Liver (tissue), 9 donors: ENCODE measurements around the gene GZMA. TPM values are rescaled to one million over a fixed set of nuclear protein-coding genes. Genes with fewer than 3 reads are reported as not detected.

Experiments
- DNase-seq: peaks from one replicate; pipeline ENCODE4 v3.0.0-alpha.2; 2017; ENCODE audit warnings: low spot score
- H3K27ac ChIP-seq, 2 donors: one replicate each; pipeline ENCODE4 v1.7.0; 2013; ENCODE audit warnings: inconsistent platforms in 2 of 2, low read length in 2 of 2, control low read depth in 1 of 2, low read depth in 1 of 2, mild to moderate bottlenecking in 1 of 2
- H3K27me3 ChIP-seq, 4 donors: one replicate each; pipeline versions ENCODE4 v1.6.1 to v1.7.0; 2013; ENCODE audit warnings: low read length in 3 of 4, inconsistent platforms in 1 of 4, mild to moderate bottlenecking in 1 of 4, moderate library complexity in 1 of 4; ENCODE audit not compliant: control insufficient read depth in 4 of 4, insufficient read depth in 4 of 4
- H3K36me3 ChIP-seq, 4 donors: one replicate each; pipeline versions ENCODE4 v1.6.1 to v1.7.0; 2013; ENCODE audit warnings: low read length in 3 of 4, mild to moderate bottlenecking in 3 of 4, low read depth in 1 of 4, moderate library complexity in 1 of 4; ENCODE audit not compliant: control insufficient read depth in 4 of 4, insufficient read depth in 3 of 4
- H3K4me1 ChIP-seq, 4 donors: one replicate each; pipeline versions ENCODE4 v1.6.1 to v1.7.0; 2013; ENCODE audit warnings: low read length in 3 of 4, mild to moderate bottlenecking in 3 of 4, moderate library complexity in 1 of 4; ENCODE audit not compliant: control insufficient read depth in 4 of 4, insufficient read depth in 4 of 4
- H3K4me3 ChIP-seq, 3 donors: one replicate each; pipeline versions ENCODE4 v1.6.1 to v1.7.0; 2013; ENCODE audit warnings: low read length in 3 of 3, control low read depth in 1 of 3, low read depth in 1 of 3, mild to moderate bottlenecking in 1 of 3
- H3K9ac ChIP-seq, 2 donors: one replicate each; pipeline ENCODE4 v1.7.0; 2013; ENCODE audit warnings: low read length in 2 of 2, mild to moderate bottlenecking in 2 of 2, moderate library complexity in 2 of 2, control low read depth in 1 of 2, low read depth in 1 of 2
- H3K9me3 ChIP-seq, 4 donors: one replicate each; pipeline versions ENCODE4 v1.6.1 to v1.7.0; 2013; ENCODE audit warnings: low read length in 3 of 4; ENCODE audit not compliant: control insufficient read depth in 4 of 4
- EGR1 ChIP-seq, 2 donors: IDR thresholded peaks; 2 replicates each; pipeline ENCODE4 v1.6.1; 2016 to 2018; ENCODE audit warnings: antibody characterized with exemption in 2 of 2, low read depth in 2 of 2
- FOXA1 ChIP-seq: IDR thresholded peaks from 2 replicates; pipeline ENCODE4 v1.6.1; 2016; ENCODE audit warnings: antibody characterized with exemption
- FOXA2 ChIP-seq: IDR thresholded peaks from 2 replicates; pipeline ENCODE4 v1.6.1; 2016; ENCODE audit warnings: antibody characterized with exemption
- GABPA ChIP-seq, 2 donors: IDR thresholded peaks in 1 of 2; conservative IDR thresholded peaks in 1 of 2; 2 replicates each; pipeline ENCODE4 v1.6.1; 2016; ENCODE audit warnings: antibody characterized with exemption in 2 of 2, mild to moderate bottlenecking in 1 of 2, moderate library complexity in 1 of 2
- HNF4A ChIP-seq, 2 donors: conservative IDR thresholded peaks; 2 replicates each; pipeline ENCODE4 v1.6.1; 2016; ENCODE audit warnings: antibody characterized with exemption in 2 of 2, mild to moderate bottlenecking in 2 of 2
- HNF4G ChIP-seq: IDR thresholded peaks from 2 replicates; pipeline ENCODE4 v1.6.1; 2016; ENCODE audit warnings: antibody characterized with exemption
- JUND ChIP-seq, 2 donors: IDR thresholded peaks; 2 replicates each; pipeline ENCODE4 v1.6.1; 2016; ENCODE audit warnings: antibody characterized with exemption in 2 of 2
- NR2F2 ChIP-seq: IDR thresholded peaks from 2 replicates; pipeline ENCODE4 v1.6.1; 2016; ENCODE audit warnings: antibody characterized with exemption
- RXRA ChIP-seq, 2 donors: IDR thresholded peaks; 2 replicates each; pipeline ENCODE4 v1.6.1; 2017 to 2018; ENCODE audit warnings: antibody characterized with exemption in 2 of 2, mild to moderate bottlenecking in 1 of 2
- SP1 ChIP-seq: IDR thresholded peaks from 2 replicates; pipeline ENCODE4 v1.6.1; 2018; ENCODE audit warnings: antibody characterized with exemption, mild to moderate bottlenecking
- TAF1 ChIP-seq: conservative IDR thresholded peaks from 2 replicates; pipeline ENCODE4 v1.6.1; 2016; ENCODE audit warnings: antibody characterized with exemption, mild to moderate bottlenecking
- YY1 ChIP-seq: IDR thresholded peaks from 2 replicates; pipeline ENCODE4 v1.6.1; 2016; ENCODE audit warnings: antibody characterized with exemption, mild to moderate bottlenecking
- WGBS: extraction: QIAGEN DNeasy Blood & Tissue Kit; methylation state at CpG from one replicate; pipeline ENCODE4 v1.1.7; 2013; 5-methylcytosine and 5-hydroxymethylcytosine counted together
- polyA plus RNA-seq, 2 donors: library from polyadenylated mRNA; stranded (reverse) in 1 of 2; unstranded in 1 of 2; fragments of 200-250 nt in 1 of 2; fragments of >200 nt in 1 of 2; fragmentation: Nextera tagmentation in 1 of 2; extraction: Ambion mirVana in 1 of 2; gene quantifications; one replicate each; pipeline versions ENCODE4 v1.2.1 to v1.2.3, GENCODE V29; 2013 to 2015
- total RNA-seq, 2 donors: library from RNA; depleted of rRNA; stranded (reverse); fragments of >200 nt; gene quantifications; one replicate each; pipeline ENCODE4 v1.2.3, GENCODE V29; 2014
- TF ChIP-seq, protein P1 (sequence below): IDR thresholded peaks from 2 replicates; pipeline ENCODE4 v1.6.1; 2016; ENCODE audit warnings: antibody characterized with exemption
- TF ChIP-seq, protein P2 (sequence below): fragments of 150-350 bp; IDR thresholded peaks from 2 replicates; pipeline ENCODE4 v1.5.1; 2017; ENCODE audit warnings: improper control_type of control experiment, low read depth, low read length; ENCODE audit not compliant: missing input control
- TF ChIP-seq, protein P3 (sequence below): IDR thresholded peaks from 2 replicates; pipeline ENCODE4 v1.6.1; 2016; ENCODE audit warnings: antibody characterized with exemption
- TF ChIP-seq, protein P4 (sequence below): IDR thresholded peaks from 2 replicates; pipeline ENCODE4 v1.6.1; 2016; ENCODE audit warnings: antibody characterized with exemption, mild to moderate bottlenecking
- donor health status: healthy.
- donor health status: healthy.
- donor health status: healthy.
- donor health status: healthy.
- donor health status: healthy.

The GZMA gene
- total and polyA plus RNA-seq, 4 donors = 1.9 to 2.4 (median 2.1) TPM

DNA sequence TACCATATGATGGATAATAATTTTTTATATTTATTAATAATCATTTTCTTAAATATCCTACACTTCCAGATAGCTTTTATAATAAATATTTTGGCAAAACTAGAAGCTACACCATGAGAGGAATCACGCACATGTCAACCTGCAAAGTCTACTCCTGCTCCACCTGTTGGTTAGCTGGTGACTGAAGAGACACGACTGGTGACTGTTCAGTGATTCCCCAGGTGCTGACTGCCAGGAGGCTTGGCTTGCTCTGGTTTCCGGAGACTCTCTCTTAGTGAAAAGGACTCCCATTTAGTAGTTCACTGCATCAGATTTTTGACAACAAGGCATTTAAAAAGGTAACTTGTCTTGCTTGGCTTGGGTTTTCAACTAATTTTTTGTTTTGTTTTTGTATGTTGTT is 20.9 kb downstream of the GZMA start:
- H3K27ac ChIP-seq = no peak overlapping the region
- no peaks in the 10 kb centered on the region for H3K4me1 ChIP-seq
- H3K36me3 ChIP-seq = no peaks in the 10 kb centered on the region
- no peak overlapping the region for H3K9ac ChIP-seq
- WGBS = 75% methylated on average over 3 of the region's 3 CpGs
- no peak for DNase-seq
- H3K9me3 ChIP-seq = no peaks in the 10 kb centered on the region
- no peak for TF ChIP-seq FOXA1
- TF ChIP-seq YY1 = no peak
- no peak for TF ChIP-seq JUND (IDR thresholded peaks at IDR 0.05)
- no peak for TF ChIP-seq SP1
- no peak for TF ChIP-seq HNF4A (conservative IDR thresholded peaks at IDR 0.05)
- TF ChIP-seq, protein P1, sequence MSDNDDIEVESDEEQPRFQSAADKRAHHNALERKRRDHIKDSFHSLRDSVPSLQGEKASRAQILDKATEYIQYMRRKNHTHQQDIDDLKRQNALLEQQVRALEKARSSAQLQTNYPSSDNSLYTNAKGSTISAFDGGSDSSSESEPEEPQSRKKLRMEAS = no peak
- no peak for TF ChIP-seq FOXA2
- no peak for TF ChIP-seq HNF4G
- TF ChIP-seq, protein P2, sequence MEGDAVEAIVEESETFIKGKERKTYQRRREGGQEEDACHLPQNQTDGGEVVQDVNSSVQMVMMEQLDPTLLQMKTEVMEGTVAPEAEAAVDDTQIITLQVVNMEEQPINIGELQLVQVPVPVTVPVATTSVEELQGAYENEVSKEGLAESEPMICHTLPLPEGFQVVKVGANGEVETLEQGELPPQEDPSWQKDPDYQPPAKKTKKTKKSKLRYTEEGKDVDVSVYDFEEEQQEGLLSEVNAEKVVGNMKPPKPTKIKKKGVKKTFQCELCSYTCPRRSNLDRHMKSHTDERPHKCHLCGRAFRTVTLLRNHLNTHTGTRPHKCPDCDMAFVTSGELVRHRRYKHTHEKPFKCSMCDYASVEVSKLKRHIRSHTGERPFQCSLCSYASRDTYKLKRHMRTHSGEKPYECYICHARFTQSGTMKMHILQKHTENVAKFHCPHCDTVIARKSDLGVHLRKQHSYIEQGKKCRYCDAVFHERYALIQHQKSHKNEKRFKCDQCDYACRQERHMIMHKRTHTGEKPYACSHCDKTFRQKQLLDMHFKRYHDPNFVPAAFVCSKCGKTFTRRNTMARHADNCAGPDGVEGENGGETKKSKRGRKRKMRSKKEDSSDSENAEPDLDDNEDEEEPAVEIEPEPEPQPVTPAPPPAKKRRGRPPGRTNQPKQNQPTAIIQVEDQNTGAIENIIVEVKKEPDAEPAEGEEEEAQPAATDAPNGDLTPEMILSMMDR = no peak
- TF ChIP-seq, protein P3, sequence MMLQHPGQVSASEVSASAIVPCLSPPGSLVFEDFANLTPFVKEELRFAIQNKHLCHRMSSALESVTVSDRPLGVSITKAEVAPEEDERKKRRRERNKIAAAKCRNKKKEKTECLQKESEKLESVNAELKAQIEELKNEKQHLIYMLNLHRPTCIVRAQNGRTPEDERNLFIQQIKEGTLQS = no peak
- no peak for TF ChIP-seq GABPA (IDR thresholded peaks at IDR 0.05 in 1 of 2, conservative IDR thresholded peaks at IDR 0.05 in 1 of 2)
- TF ChIP-seq EGR1 (IDR thresholded peaks at IDR 0.05; ENCODE audit: low read depth in 2 of 2) = no peak
- TF ChIP-seq, protein P4, sequence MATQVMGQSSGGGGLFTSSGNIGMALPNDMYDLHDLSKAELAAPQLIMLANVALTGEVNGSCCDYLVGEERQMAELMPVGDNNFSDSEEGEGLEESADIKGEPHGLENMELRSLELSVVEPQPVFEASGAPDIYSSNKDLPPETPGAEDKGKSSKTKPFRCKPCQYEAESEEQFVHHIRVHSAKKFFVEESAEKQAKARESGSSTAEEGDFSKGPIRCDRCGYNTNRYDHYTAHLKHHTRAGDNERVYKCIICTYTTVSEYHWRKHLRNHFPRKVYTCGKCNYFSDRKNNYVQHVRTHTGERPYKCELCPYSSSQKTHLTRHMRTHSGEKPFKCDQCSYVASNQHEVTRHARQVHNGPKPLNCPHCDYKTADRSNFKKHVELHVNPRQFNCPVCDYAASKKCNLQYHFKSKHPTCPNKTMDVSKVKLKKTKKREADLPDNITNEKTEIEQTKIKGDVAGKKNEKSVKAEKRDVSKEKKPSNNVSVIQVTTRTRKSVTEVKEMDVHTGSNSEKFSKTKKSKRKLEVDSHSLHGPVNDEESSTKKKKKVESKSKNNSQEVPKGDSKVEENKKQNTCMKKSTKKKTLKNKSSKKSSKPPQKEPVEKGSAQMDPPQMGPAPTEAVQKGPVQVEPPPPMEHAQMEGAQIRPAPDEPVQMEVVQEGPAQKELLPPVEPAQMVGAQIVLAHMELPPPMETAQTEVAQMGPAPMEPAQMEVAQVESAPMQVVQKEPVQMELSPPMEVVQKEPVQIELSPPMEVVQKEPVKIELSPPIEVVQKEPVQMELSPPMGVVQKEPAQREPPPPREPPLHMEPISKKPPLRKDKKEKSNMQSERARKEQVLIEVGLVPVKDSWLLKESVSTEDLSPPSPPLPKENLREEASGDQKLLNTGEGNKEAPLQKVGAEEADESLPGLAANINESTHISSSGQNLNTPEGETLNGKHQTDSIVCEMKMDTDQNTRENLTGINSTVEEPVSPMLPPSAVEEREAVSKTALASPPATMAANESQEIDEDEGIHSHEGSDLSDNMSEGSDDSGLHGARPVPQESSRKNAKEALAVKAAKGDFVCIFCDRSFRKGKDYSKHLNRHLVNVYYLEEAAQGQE = no peak
- no peaks in the 10 kb centered on the region for H3K27me3 ChIP-seq
- H3K4me3 ChIP-seq = no peak overlapping the region

DNA sequence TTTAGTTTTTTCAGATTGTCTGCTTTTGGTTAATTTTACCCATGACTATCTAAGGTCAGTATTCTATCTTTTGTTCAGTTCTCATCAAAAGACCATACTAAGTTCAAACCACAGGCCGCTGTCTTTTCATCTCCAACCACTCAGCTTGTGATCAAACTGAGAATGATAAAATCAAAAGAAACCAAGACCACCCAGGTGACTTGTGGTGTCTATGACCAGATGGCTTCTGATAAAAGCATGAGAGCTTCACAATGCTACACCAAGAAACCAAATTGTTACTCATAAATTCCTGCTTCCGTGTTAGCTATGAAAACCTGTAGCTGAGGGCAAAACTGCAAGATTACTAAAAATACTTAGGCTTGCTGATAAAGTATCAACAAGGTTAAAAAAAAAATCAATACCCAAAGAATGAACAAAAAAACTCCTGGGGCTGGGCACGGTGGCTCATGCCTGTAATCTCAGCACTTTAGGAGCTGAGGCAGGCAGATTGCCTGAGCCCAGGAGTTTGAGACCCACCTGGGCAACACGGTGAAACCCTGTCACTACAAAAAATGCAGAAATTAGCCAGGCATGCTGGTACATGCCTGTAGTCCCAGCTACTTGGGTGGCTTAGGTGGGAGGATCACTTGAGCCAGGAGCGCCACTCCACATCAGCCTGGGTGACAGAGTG is 31.7 kb downstream of the GZMA start:
- no peak overlapping the region for H3K4me3 ChIP-seq
- no peak for DNase-seq
- no peaks in the 10 kb centered on the region for H3K36me3 ChIP-seq
- H3K9ac ChIP-seq = no peak overlapping the region
- no peak overlapping the region for H3K27ac ChIP-seq
- no peaks in the 10 kb centered on the region for H3K27me3 ChIP-seq
- WGBS = 74% methylated on average over 5 of the region's 5 CpGs
- no peaks in the 10 kb centered on the region for H3K9me3 ChIP-seq
- no peaks in the 10 kb centered on the region for H3K4me1 ChIP-seq
- no peak for TF ChIP-seq FOXA1
- TF ChIP-seq SP1 = no peak
- TF ChIP-seq RXRA (IDR thresholded peaks at IDR 0.05) = no peak
- no peak for TF ChIP-seq GABPA (IDR thresholded peaks at IDR 0.05 in 1 of 2, conservative IDR thresholded peaks at IDR 0.05 in 1 of 2)
- TF ChIP-seq NR2F2 = no peak
- TF ChIP-seq, protein P2 = no peak
- TF ChIP-seq, protein P4 = no peak
- no peak for TF ChIP-seq HNF4G
- TF ChIP-seq TAF1 = no peak
- TF ChIP-seq, protein P1 = no peak
- no peak for TF ChIP-seq EGR1 (IDR thresholded peaks at IDR 0.05; ENCODE audit: low read depth in 2 of 2)
- TF ChIP-seq, protein P3 = no peak
- no peak for TF ChIP-seq FOXA2
